ENCODE measurements around the gene TMEM158.

GRCh38 chr3:45227071-45227820 is 1.2 kb upstream of the TMEM158 start:
- TF ChIP-seq CTCF (IDR thresholded peaks at IDR 0.05) (no peak), POLR2A (IDR thresholded peaks at IDR 0.05) (no peak)

Data from heart left ventricle (tissue), 13 donors.